Activated T-helper 17 cell treated with anti-CD3 and anti-CD28 coated beads, Interleukin-2, amount 50 U/mL, for 72 hours (primary cell): Measurements from ENCODE around the gene CCDC33. TPM values are rescaled to one million over a fixed set of nuclear protein-coding genes. Genes with fewer than 3 reads are reported as not detected.

ENCODE experiments used
- ATAC-seq: fragments of 150-1000 bp; cut with Tn5 transposase; replicated peaks from 2 replicates; pipeline ENCODE4 v1.10.0; 2021; ENCODE audit warnings: mild to moderate bottlenecking, moderate library complexity
- H3K27ac Mint-ChIP-seq: one replicate; pipeline ENCODE4 v1.8.0; 2022; ENCODE audit warnings: mixed read lengths
- H3K27me3 Mint-ChIP-seq: one replicate; pipeline ENCODE4 v1.8.0; 2022; ENCODE audit warnings: mixed read lengths
- H3K36me3 Mint-ChIP-seq: one replicate; pipeline ENCODE4 v1.8.0; 2022; ENCODE audit warnings: low read depth, mild to moderate bottlenecking, mixed read lengths
- H3K4me1 Mint-ChIP-seq: one replicate; pipeline ENCODE4 v1.8.0; 2022; ENCODE audit warnings: mixed read lengths
- H3K4me3 Mint-ChIP-seq: one replicate; pipeline ENCODE4 v1.8.0; 2022; ENCODE audit warnings: mild to moderate bottlenecking, mixed read lengths
- H3K9me3 Mint-ChIP-seq: one replicate; pipeline ENCODE4 v1.8.0; 2022; ENCODE audit warnings: mixed read lengths
- total RNA-seq, 2 donors: library from RNA; stranded (reverse); gene quantifications; one replicate each; pipeline ENCODE4 v1.2.3, GENCODE V29; 2022

The CCDC33 gene
- total RNA-seq, 2 donors from 2014 or later, result not detected

DNA sequence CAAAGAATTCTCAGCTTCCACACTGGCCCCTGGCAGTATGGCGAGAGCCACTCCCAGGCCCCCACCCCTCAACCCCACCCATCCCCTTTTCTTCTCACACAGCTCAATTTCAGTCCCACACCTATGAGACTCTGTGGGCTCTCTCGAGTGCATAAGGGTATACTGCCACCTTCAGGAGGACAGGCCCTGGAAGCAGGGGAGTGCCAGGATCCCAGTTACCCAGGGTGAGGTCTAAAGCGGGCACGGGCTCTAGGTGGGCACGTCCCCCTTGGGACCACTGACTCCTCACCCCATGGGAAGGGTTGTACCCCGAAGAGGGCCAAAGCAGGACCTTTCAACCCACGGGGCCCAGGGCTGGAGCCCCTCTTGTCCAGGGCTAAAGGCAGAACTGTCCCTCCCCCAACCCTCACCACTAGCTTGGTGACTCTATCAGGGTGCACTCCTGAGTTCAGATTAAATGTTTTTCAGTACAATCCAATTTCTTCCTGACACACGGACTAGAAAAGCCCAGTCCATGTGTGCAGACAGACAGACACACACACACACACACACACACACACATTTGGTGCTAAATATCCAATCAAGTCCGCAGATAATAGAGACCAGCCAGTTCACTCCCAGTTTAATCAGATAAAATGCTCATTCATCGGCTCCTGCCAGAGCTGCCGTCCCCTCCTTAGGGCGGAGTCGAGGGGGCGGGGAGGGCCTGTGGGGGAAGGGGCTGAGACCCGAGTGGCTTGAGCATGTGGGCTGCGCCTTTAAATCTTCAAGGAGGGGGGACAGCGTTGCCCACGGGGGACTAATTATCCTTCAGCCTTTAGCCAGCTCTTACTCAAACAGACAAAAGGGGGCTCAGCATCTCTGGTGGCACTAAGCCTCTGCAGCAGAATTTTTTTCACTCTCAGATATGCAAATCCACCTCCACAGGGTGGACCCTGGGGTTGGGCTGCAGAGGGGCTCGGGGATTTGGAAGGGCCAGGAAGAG is 72.0 kb downstream of the CCDC33 start:
- Mint-ChIP-seq H3K27me3 (peaks cover 36% of the 10 kb centered on the region), H3K27ac (no peak overlapping the region), H3K4me3 (no peak overlapping the region), H3K36me3 (no peaks in the 10 kb centered on the region), H3K4me1 (no peaks in the 10 kb centered on the region), H3K9me3 (no peaks in the 10 kb centered on the region)
- ATAC-seq, result peak; percentile 73

DNA sequence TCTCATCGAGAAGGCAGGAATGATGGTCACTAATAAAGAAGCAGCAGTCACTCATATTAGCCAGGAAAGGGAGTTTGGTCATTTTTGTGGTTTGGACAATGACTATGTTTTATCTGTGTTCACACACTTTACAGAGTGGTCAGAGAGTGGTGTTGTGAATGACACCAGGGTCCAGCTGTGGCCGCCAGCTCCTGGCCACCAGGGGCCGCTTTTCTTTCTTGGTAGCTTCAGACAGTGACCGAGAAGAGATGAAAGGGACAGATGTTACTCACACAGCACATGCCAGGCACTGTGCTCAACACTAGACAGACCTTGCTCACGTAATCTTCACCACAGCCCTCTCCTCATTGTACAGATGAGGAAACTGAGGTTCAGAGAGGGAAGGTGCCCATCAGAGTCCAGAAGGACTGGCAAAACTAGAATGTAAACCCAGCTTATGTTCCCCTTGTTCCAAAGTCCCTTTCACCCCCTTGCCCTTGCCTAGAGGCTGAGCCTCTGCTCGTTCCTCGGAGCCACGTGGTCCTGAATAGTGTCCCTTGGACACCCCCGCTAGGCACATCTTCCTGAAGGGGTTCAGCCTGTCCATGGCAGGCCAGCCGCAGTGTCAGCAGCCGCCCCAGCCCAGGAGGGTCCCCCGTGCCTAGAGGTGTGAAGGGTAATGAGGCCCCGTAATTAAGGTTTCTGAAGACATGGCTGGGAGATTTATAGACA is 75.8 kb downstream of the CCDC33 start:
- Mint-ChIP-seq H3K9me3 (no peaks in the 10 kb centered on the region), H3K4me3 (no peak overlapping the region), H3K36me3 (no peaks in the 10 kb centered on the region), H3K4me1 (peaks cover 6% of the 10 kb centered on the region), H3K27me3 (peaks cover 9% of the 10 kb centered on the region), H3K27ac (no peak overlapping the region)
- no peak for ATAC-seq

DNA sequence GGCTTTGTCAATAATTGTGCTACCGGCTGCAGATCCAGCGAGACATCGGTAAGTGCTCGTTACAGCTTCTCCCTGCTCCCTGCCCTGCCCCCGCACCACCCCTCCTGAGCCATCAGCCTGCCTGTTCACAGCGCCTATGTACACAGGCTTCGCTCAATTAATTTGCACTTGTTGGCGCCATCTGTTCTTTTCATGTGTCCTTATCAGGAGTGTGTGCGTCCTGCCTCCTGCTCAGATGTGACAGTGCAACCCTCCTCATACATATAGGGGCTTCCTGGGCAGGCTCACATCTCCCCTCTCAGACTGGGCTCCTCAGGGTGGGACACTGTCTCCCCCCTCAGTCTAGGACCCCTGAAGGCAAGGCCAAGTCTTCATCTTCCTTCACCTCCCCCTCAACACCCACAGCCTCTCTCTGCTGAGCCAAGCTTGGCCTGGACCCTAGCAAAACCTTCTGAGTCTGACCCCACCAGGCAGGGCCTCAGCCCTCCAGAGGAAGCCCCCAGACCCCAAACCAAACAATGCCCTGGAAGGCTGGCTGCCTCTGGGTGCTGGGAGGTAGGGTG is 76.4 kb downstream of the CCDC33 start:
- H3K4me1 Mint-ChIP-seq, result peaks cover 6% of the 10 kb centered on the region
- no peak for ATAC-seq
- no peak overlapping the region for H3K4me3 Mint-ChIP-seq
- peaks cover 8% of the 10 kb centered on the region for H3K27me3 Mint-ChIP-seq
- H3K9me3 Mint-ChIP-seq, result no peaks in the 10 kb centered on the region
- H3K27ac Mint-ChIP-seq, result no peak overlapping the region
- no peaks in the 10 kb centered on the region for H3K36me3 Mint-ChIP-seq

DNA sequence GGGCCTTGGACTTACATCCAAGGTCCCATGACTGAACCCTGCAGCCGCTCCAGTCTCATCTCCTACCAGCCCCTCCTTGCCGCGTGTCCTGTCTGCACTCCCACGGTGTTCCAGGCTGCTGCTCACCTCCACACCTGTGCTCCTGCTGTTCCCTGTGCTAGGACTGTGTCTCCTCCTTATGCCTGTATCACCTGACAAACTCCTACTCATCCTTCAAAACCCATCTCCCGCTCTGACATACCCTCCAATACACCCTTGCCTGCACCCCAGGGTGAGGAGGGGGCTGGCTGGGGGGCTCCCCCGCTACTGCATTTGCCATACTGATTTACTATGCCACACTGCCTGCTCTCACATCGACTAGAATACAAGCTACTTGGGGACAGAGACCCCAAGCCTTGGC is 77.8 kb downstream of the CCDC33 start:
- H3K4me3 Mint-ChIP-seq, result no peak overlapping the region
- peaks cover 6% of the 10 kb centered on the region for H3K4me1 Mint-ChIP-seq
- peak overlapping the region; percentile 26 for H3K27ac Mint-ChIP-seq
- no peaks in the 10 kb centered on the region for H3K9me3 Mint-ChIP-seq
- no peaks in the 10 kb centered on the region for H3K36me3 Mint-ChIP-seq
- no peak for ATAC-seq
- H3K27me3 Mint-ChIP-seq, result no peaks in the 10 kb centered on the region

DNA sequence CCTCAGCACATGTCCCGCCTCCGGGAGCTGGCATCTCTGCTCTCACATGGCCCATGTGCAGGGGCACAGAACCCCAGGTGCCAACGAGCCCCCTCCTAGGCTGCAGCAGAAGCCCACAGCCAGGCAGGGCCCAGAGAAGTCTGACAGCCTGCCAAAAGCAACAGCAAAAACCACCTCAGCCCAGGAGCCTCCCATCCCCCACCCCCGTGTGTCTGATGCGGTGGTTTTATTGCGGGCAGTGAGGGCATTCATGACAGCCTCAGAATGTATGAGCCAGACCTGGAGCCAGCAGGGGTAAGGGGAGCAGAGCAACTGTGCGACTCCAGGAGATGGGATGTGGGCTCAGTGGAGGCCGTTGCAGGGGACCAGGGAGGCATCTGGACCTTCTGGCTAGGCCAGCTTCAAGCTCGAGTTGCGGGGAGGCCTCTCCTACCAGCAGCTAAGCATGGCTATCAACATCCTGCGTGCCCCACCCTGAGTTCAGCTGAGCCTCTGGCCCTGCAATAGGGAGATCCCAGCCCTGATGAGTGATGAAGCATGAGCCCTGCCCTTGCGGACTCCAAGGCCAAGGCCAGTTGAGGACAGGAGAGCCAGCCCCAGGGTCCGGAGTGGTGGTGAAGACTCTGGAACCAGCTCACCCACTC is 78.8 kb downstream of the CCDC33 start:
- no peaks in the 10 kb centered on the region for H3K36me3 Mint-ChIP-seq
- H3K27me3 Mint-ChIP-seq, result no peaks in the 10 kb centered on the region
- H3K27ac Mint-ChIP-seq, result peak overlapping the region; percentile 63
- H3K4me3 Mint-ChIP-seq, result peak overlapping the region; percentile 34
- peak; percentile 40 for ATAC-seq
- H3K9me3 Mint-ChIP-seq, result no peaks in the 10 kb centered on the region
- H3K4me1 Mint-ChIP-seq, result peaks cover 6% of the 10 kb centered on the region

DNA sequence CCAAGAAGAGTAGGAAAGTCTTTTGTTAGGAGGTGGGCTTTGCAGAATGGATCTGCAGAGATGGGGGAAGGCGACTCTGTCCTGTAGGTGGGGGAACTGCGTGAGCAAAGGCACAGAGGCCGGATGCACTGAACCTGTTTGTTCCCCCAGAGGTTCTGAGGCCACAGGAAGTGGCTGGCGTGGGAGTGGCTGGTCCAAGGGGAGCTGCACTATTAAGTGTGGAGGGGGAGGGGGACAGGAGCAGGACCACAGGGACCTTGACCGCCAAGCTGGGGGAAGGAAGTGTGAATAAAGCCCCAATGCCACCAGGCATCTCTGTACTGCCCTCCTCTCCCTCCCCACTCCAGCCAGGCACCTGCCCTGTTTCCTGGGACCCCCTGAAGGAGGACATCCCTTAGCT is 79.5 kb downstream of the CCDC33 start:
- Mint-ChIP-seq H3K36me3 (no peaks in the 10 kb centered on the region), H3K27ac (peak overlapping the region; percentile 63), H3K4me1 (peaks cover 6% of the 10 kb centered on the region), H3K4me3 (peak overlapping the region; percentile 34), H3K27me3 (no peaks in the 10 kb centered on the region), H3K9me3 (no peaks in the 10 kb centered on the region)
- peak; percentile 55 for ATAC-seq

DNA sequence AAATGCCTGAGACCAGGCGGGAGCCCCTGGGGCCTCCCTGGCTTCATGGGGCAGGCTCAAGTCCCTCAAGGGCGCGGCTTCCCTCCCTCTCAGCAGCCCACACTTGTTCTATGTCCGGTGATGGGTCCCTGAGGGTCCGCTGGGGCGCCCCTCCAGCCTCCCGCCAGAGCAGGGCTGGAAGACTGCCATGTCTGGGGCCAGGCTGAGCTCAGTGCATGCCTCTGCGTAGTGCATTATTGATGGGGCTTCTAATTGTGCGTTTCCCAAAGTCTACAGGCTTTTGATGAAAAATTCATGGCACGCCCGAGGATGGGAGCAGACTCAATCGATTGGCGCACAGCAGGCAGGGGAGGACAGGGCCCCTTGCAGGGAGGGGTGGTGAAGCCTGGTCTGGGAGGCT is 80.0 kb downstream of the CCDC33 start:
- H3K9me3 Mint-ChIP-seq, result no peaks in the 10 kb centered on the region
- peaks cover 6% of the 10 kb centered on the region for H3K4me1 Mint-ChIP-seq
- no peaks in the 10 kb centered on the region for H3K36me3 Mint-ChIP-seq
- ATAC-seq, result no peak
- no peaks in the 10 kb centered on the region for H3K27me3 Mint-ChIP-seq
- no peak overlapping the region for H3K27ac Mint-ChIP-seq
- no peak overlapping the region for H3K4me3 Mint-ChIP-seq

DNA sequence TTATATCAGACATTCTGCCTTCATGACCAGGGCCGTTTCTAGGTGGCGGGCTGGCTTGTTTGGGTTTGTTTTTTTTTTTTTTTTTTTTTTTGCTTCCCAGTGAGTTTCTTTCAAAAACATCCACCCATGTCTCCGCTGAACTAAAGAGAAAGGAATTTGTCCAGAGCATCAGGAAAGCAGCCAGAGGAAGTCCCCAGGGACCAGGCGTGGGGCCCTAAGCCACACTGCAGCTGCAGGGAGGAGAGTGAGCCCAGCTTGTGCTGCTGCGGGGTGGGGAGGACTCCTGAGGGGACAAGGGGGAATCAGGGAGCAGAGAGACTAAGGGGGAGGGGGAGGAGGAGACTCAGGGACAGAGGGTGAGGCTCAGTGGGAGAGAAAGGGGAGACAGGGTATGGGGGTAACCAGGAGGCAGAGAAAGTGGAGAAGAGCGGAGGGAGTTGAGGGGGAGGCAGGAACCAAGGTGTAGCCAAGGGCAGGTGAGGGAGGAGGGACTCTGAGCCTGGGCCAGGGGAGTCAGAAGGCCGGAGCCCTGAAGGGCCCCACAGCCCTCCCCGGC is 81.8 kb downstream of the CCDC33 start:
- no peaks in the 10 kb centered on the region for H3K9me3 Mint-ChIP-seq
- no peak overlapping the region for H3K4me3 Mint-ChIP-seq
- peaks cover 6% of the 10 kb centered on the region for H3K4me1 Mint-ChIP-seq
- no peak for ATAC-seq
- H3K27ac Mint-ChIP-seq, result no peak overlapping the region
- no peaks in the 10 kb centered on the region for H3K36me3 Mint-ChIP-seq
- no peaks in the 10 kb centered on the region for H3K27me3 Mint-ChIP-seq

DNA sequence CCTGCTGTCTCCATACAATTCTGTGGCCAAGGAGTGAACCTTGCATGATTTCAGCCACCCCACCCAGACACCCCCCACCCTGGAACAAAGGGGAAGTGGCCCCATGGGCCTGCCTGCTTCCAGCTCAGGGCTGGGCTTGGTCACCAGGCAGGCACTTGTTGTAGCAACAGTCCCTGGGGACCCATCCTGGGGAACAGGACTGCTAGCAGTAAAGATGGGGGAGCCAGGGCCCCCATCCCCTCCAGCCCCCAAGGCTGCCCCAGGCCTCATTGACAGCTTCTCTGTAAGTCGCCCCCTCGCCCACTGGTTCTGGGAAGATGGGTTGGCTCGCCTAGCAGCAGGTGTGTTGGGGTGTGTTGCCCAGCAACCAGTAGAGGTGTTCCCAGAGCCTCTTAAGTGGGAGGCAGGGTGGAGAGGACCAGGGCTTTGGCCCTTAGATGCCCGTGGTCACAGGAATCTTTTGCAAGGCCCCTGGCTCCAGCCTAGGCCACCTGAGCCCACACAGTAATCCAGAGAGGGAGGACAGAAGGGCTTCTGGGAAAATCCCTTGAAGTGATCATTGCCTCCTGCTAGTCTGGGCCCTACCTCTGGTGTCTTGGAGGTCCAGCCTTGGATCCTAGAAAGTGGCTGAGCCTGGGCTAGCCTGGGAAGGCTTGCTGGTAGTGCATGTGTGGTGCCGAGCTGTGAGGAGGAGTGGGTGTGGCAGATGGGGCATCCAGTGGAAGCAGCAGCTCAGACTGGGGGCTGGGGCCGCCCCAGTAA is 82.4 kb downstream of the CCDC33 start:
- Mint-ChIP-seq H3K27ac (no peak overlapping the region), H3K4me1 (peaks cover 6% of the 10 kb centered on the region), H3K9me3 (no peaks in the 10 kb centered on the region), H3K36me3 (no peaks in the 10 kb centered on the region), H3K4me3 (no peak overlapping the region), H3K27me3 (no peaks in the 10 kb centered on the region)
- no peak for ATAC-seq

DNA sequence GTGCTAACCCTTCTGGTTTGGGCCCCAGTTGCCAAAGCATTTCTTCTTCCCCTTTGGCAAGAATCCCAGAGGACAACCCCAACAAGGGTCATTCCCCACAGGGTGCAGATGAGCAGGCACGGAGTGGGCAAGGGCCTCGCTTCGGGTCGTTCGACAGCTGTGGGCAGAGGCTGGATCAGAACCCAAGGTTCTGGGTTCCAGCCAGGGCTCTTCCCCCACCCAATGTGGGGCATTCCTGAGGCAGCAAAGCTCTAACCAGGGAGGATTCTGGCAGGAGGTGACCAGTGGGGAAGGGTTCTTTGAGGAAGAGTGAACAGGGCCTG is 83.0 kb downstream of the CCDC33 start:
- no peak for ATAC-seq
- H3K4me1 Mint-ChIP-seq, result peaks cover 6% of the 10 kb centered on the region
- H3K27me3 Mint-ChIP-seq, result no peaks in the 10 kb centered on the region
- no peak overlapping the region for H3K4me3 Mint-ChIP-seq
- H3K27ac Mint-ChIP-seq, result no peak overlapping the region
- no peaks in the 10 kb centered on the region for H3K36me3 Mint-ChIP-seq
- H3K9me3 Mint-ChIP-seq, result no peaks in the 10 kb centered on the region

DNA sequence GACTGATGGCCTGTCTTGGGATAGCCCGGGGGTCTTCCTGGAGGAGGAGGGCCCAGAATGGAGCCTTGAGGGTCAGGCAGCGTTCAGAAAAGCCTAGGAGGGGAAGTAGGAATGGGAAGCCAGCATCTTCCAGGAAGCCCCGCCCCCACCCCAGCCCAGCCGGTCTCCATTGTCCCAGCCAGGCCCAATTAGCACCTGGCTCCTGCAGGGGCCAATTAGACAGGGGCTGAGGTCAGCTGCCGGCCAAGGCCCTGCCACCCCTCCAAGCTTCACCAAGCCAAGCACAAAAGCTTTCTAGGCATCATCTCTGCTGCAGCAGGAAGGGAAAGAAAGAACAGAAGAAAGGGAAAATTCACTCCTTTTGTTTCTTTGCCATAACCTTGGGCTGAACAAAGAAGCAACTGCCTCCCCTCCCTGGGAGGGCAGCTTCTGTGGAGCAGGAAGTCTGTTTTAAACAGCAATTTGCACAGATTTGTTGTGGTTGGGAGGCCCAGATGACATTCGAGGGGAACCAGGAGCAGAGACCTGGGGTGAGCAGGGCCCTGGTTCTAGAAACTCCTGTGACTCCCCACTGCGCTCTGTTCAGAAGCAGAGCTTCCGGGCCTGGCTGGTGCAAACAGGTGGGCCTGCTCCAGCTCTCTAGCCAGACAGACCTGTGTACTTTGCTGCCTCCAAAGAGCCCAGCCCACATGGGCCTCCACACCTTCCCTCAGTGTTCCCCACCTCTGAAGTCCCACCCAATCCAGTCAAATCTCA is 83.6 kb downstream of the CCDC33 start:
- no peak for ATAC-seq

DNA sequence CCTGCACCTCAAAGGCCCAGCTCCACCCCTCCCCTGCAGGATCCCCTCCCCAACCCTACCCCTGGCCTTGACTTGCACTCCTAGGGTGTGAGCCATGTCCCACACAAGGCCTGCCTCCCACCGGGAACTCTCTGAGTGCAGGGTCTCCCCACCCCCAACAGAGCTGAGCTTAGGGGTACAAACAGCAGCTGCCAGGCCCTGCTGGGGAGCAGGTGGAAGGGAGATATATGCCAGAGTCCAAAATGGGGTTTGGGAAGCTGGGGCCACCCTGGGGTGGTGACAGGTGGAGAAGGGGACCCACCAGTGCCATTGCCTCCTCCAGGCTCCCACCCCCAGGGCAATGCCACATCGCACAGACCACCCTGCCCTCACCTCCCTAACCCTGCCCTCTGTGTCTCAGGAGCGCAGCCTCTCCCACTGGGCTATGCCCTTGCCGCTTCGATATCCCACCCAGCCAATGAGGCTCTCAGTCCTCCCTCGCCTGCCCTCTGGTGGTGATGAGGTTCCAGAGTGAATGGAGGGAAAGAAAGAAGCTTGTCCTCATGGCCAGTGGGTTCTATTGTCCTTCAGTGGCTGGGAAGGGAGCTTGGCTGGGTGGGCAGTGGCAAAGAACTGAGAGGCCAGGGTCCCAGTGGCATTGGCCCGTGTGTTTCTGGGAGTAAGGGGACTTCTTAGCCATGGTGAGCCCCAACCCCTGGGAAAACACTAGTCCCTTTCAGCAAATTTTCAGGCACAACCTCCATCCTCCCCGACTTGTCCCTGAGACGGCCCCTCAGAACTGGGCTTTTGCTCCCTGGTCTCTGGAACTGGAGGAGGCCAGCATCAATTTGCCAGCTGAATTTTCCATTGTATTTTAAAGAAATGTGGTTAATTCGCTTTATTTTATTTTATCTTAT is 84.5 kb downstream of the CCDC33 start:
- H3K27ac Mint-ChIP-seq, result no peak overlapping the region
- no peaks in the 10 kb centered on the region for H3K9me3 Mint-ChIP-seq
- H3K4me1 Mint-ChIP-seq, result peaks cover under 1% of the 10 kb centered on the region
- no peak overlapping the region for H3K4me3 Mint-ChIP-seq
- ATAC-seq, result no peak
- H3K27me3 Mint-ChIP-seq, result peaks cover 5% of the 10 kb centered on the region
- no peaks in the 10 kb centered on the region for H3K36me3 Mint-ChIP-seq

More for the DNA sequence above, 83.6 kb downstream of the CCDC33 start:
- no peak overlapping the region for H3K27ac Mint-ChIP-seq
- no peaks in the 10 kb centered on the region for H3K9me3 Mint-ChIP-seq
- H3K4me1 Mint-ChIP-seq, result peaks cover 6% of the 10 kb centered on the region
- H3K4me3 Mint-ChIP-seq, result no peak overlapping the region
- no peaks in the 10 kb centered on the region for H3K27me3 Mint-ChIP-seq
- no peaks in the 10 kb centered on the region for H3K36me3 Mint-ChIP-seq
